HG03439 (cell line): ENCODE measurements around the gene HCRT.
"Not testable (repeated sequence)": the region's sequence is repeated elsewhere in the genome, so short reads cannot be mapped to it uniquely, and the experiment has no call there.

Source experiments
- ATAC-seq: cut with Tn5 transposase; IDR thresholded peaks from one replicate; pipeline ENCODE4 v1.9.1; 2021; ENCODE audit warnings: mild to moderate bottlenecking, moderate library complexity; ENCODE audit not compliant: unreplicated experiment

Gene HCRT

GRCh38 chr17:42141382-42141781, 43.9 kb downstream of the HCRT start:
- ATAC-seq = no peak

GRCh38 chr17:42140690-42141089, 44.6 kb downstream of the HCRT start:
- not testable (repeated sequence) for ATAC-seq

GRCh38 chr17:42138749-42139492, 46.3 kb downstream of the HCRT start:
- ATAC-seq = no peak

- ATAC-seq = no peak
These were observed 48.6 kb downstream of the HCRT start for GRCh38 chr17:42136654-42137051.

- no peak for ATAC-seq
These were observed 49.3 kb downstream of the HCRT start for GRCh38 chr17:42135664-42136653.

GRCh38 chr17:42135151-42135550, 50.1 kb downstream of the HCRT start:
- ATAC-seq = no peak
